Duodenal mucosa (tissue), 2 donors: Measurements from ENCODE around the gene COL28A1.
A peak's percentile ranks its signal among the peaks of the same experiment; 100 is the strongest.

ENCODE experiments used
- H3K27ac ChIP-seq: one replicate; pipeline ENCODE4 v1.7.0; 2013; ENCODE audit warnings: low read depth, low read length
- H3K27me3 ChIP-seq, 2 donors: one replicate each; pipeline ENCODE4 v1.7.0; 2013; ENCODE audit warnings: low read length in 2 of 2, control low read depth in 1 of 2; ENCODE audit not compliant: insufficient read depth in 2 of 2, control insufficient read depth in 1 of 2
- H3K36me3 ChIP-seq, 2 donors: one replicate each; pipeline ENCODE4 v1.7.0; 2013; ENCODE audit warnings: low read length in 2 of 2, control low read depth in 1 of 2; ENCODE audit not compliant: insufficient read depth in 2 of 2, control insufficient read depth in 1 of 2
- H3K4me1 ChIP-seq, 2 donors: one replicate each; pipeline ENCODE4 v1.7.0; 2013; ENCODE audit warnings: low read length in 2 of 2, control low read depth in 1 of 2; ENCODE audit not compliant: insufficient read depth in 2 of 2, control insufficient read depth in 1 of 2
- H3K4me3 ChIP-seq, 2 donors: one replicate each; pipeline ENCODE4 v1.7.0; 2013; ENCODE audit warnings: low read length in 2 of 2, low read depth in 1 of 2
- H3K9ac ChIP-seq, 2 donors: one replicate each; pipeline ENCODE4 v1.7.0; 2013; ENCODE audit warnings: low read length in 2 of 2, low read depth in 1 of 2
- H3K9me3 ChIP-seq, 2 donors: one replicate each; pipeline ENCODE4 v1.7.0; 2013; ENCODE audit warnings: low read length in 2 of 2, control low read depth in 1 of 2; ENCODE audit not compliant: control insufficient read depth in 1 of 2

Gene COL28A1

GRCh38 chr7:7524121-7524520 is 11.6 kb downstream of the COL28A1 start:
- H3K9me3 ChIP-seq, result no peaks in the 10 kb centered on the region
- no peaks in the 10 kb centered on the region for H3K36me3 ChIP-seq
- H3K27ac ChIP-seq, result no peak overlapping the region
- peaks cover 0 to 5% of the 10 kb centered on the region in 2 donors for H3K4me1 ChIP-seq
- H3K4me3 ChIP-seq, result no peak overlapping the region
- no peak overlapping the region for H3K9ac ChIP-seq
- no peaks in the 10 kb centered on the region for H3K27me3 ChIP-seq

- no peaks in the 10 kb centered on the region for H3K36me3 ChIP-seq
- no peaks in the 10 kb centered on the region for H3K27me3 ChIP-seq
- no peak overlapping the region for H3K9ac ChIP-seq
- no peaks in the 10 kb centered on the region for H3K9me3 ChIP-seq
- no peak overlapping the region for H3K27ac ChIP-seq
- no peak overlapping the region for H3K4me3 ChIP-seq
- H3K4me1 ChIP-seq, result peaks cover 0 to 9% of the 10 kb centered on the region in 2 donors
These were observed 13.3 kb downstream of the COL28A1 start for GRCh38 chr7:7522421-7522820.

GRCh38 chr7:7521259-7521658 is 14.4 kb downstream of the COL28A1 start:
- H3K4me1 ChIP-seq, result peaks cover 2 to 14% of the 10 kb centered on the region in 2 donors
- no peaks in the 10 kb centered on the region for H3K36me3 ChIP-seq
- no peak overlapping the region for H3K4me3 ChIP-seq
- no peak overlapping the region for H3K27ac ChIP-seq
- no peaks in the 10 kb centered on the region for H3K9me3 ChIP-seq
- H3K27me3 ChIP-seq, result no peaks in the 10 kb centered on the region
- H3K9ac ChIP-seq, result no peak overlapping the region

GRCh38 chr7:7519528-7519927 is 16.1 kb downstream of the COL28A1 start:
- Histone ChIP-seq H3K27ac (no peak overlapping the region), H3K9ac (no peak overlapping the region), H3K4me1 (peaks cover 2 to 22% of the 10 kb centered on the region in 2 donors), H3K9me3 (no peaks in the 10 kb centered on the region), H3K4me3 (no peak overlapping the region), H3K36me3 (no peaks in the 10 kb centered on the region), H3K27me3 (no peaks in the 10 kb centered on the region)

GRCh38 chr7:7519056-7519455 is 16.6 kb downstream of the COL28A1 start:
- Histone ChIP-seq H3K4me1 (peaks cover 2 to 27% of the 10 kb centered on the region in 2 donors), H3K4me3 (no peak overlapping the region), H3K36me3 (no peaks in the 10 kb centered on the region), H3K27ac (no peak overlapping the region), H3K27me3 (no peaks in the 10 kb centered on the region), H3K9ac (no peak overlapping the region), H3K9me3 (no peaks in the 10 kb centered on the region)

- Histone ChIP-seq H3K9ac (no peak overlapping the region), H3K27ac (no peak overlapping the region)
These were observed 17.9 kb downstream of the COL28A1 start for GRCh38 chr7:7517754-7518153.

GRCh38 chr7:7516662-7517061 is 19.0 kb downstream of the COL28A1 start:
- Histone ChIP-seq H3K27me3 (no peaks in the 10 kb centered on the region), H3K9me3 (no peaks in the 10 kb centered on the region), H3K9ac (no peak overlapping the region), H3K4me1 (peaks cover 12 to 37% of the 10 kb centered on the region in 2 donors), H3K4me3 (no peak overlapping the region), H3K27ac (no peak overlapping the region), H3K36me3 (no peaks in the 10 kb centered on the region)

More at GRCh38 chr7:7517754-7518153, 17.9 kb downstream of the COL28A1 start:
- Histone ChIP-seq H3K4me1 (peaks cover 12 to 35% of the 10 kb centered on the region in 2 donors), H3K4me3 (no peak overlapping the region), H3K36me3 (no peaks in the 10 kb centered on the region), H3K27me3 (no peaks in the 10 kb centered on the region), H3K9me3 (no peaks in the 10 kb centered on the region)

GRCh38 chr7:7516156-7516555 is 19.5 kb downstream of the COL28A1 start:
- H3K4me3 ChIP-seq, result no peak overlapping the region
- H3K36me3 ChIP-seq, result no peaks in the 10 kb centered on the region
- H3K27me3 ChIP-seq, result no peaks in the 10 kb centered on the region
- H3K9me3 ChIP-seq, result no peaks in the 10 kb centered on the region
- H3K9ac ChIP-seq, result no peak overlapping the region
- no peak overlapping the region for H3K27ac ChIP-seq
- peaks cover 12 to 37% of the 10 kb centered on the region in 2 donors for H3K4me1 ChIP-seq

GRCh38 chr7:7512861-7513597 is 22.6 kb downstream of the COL28A1 start:
- Histone ChIP-seq H3K4me3 (peak overlapping the region; percentile 9 to 28), H3K36me3 (no peaks in the 10 kb centered on the region), H3K4me1 (peaks cover 12 to 37% of the 10 kb centered on the region in 2 donors), H3K9me3 (no peaks in the 10 kb centered on the region), H3K27me3 (no peaks in the 10 kb centered on the region), H3K27ac (no peak overlapping the region), H3K9ac (no peak overlapping the region)

- no peak overlapping the region for H3K27ac ChIP-seq
These were observed 24.9 kb downstream of the COL28A1 start for GRCh38 chr7:7510794-7511193.

More at GRCh38 chr7:7510794-7511193, 24.9 kb downstream of the COL28A1 start:
- Histone ChIP-seq H3K9ac (no peak overlapping the region), H3K9me3 (no peaks in the 10 kb centered on the region), H3K4me1 (peaks cover 10 to 30% of the 10 kb centered on the region in 2 donors), H3K36me3 (no peaks in the 10 kb centered on the region), H3K27me3 (no peaks in the 10 kb centered on the region), H3K4me3 (no peak overlapping the region)
